MM.1S (cell line): Measurements from ENCODE around the gene C12orf60.

Source experiments
- DNase-seq: peaks from one replicate; pipeline ENCODE4 v3.0.0-alpha.2; 2015
- H2AFZ ChIP-seq: fragments of 300-600 bp; sonication (generic); 2 replicates; pipeline ENCODE4 v1.6.0; 2016; ENCODE audit warnings: antibody characterized with exemption, low read length
- H3F3A ChIP-seq: fragments of 300-600 bp; sonication (generic); 2 replicates; pipeline ENCODE4 v1.6.1; 2016; ENCODE audit warnings: mild to moderate bottlenecking, antibody characterized with exemption, low read length, moderate library complexity, mixed read lengths; ENCODE audit not compliant: insufficient read depth
- H3K27ac ChIP-seq: fragments of 300-600 bp; sonication (generic); 2 replicates; pipeline ENCODE4 v1.5.1; 2016; ENCODE audit warnings: mild to moderate bottlenecking, low read length
- H3K27me3 ChIP-seq: fragments of 300-600 bp; sonication (generic); replicated peaks from 2 replicates; pipeline ENCODE4 v1.6.0; 2016; ENCODE audit warnings: low read length; ENCODE audit not compliant: insufficient read depth
- H3K36me3 ChIP-seq: fragments of 300-600 bp; sonication (generic); replicated peaks from 2 replicates; pipeline ENCODE4 v1.6.1; 2016; ENCODE audit warnings: mild to moderate bottlenecking, low read length, mixed read lengths; ENCODE audit not compliant: insufficient read depth
- H3K4me1 ChIP-seq: fragments of 300-600 bp; sonication (generic); 2 replicates; pipeline ENCODE4 v1.6.1; 2016; ENCODE audit warnings: low read length, mixed read lengths
- H3K4me2 ChIP-seq: fragments of 300-600 bp; sonication (generic); 2 replicates; pipeline ENCODE4 v1.6.0; 2016; ENCODE audit warnings: low read depth, low read length
- H3K4me3 ChIP-seq: fragments of 300-600 bp; sonication (generic); 2 replicates; pipeline ENCODE4 v1.5.1; 2016; ENCODE audit warnings: low read length, mixed read lengths
- H3K79me2 ChIP-seq: fragments of 300-600 bp; sonication (generic); 2 replicates; pipeline ENCODE4 v1.6.1; 2016; ENCODE audit warnings: mixed run types, low read length, mixed read lengths
- H3K9ac ChIP-seq: fragments of 300-600 bp; sonication (generic); 2 replicates; pipeline ENCODE4 v1.6.1; 2016; ENCODE audit warnings: low read length, mixed read lengths
- H3K9me2 ChIP-seq: fragments of 300-600 bp; sonication (generic); replicated peaks from 2 replicates; pipeline ENCODE4 v1.6.1; 2016; ENCODE audit warnings: mild to moderate bottlenecking, low read length, mixed read lengths; ENCODE audit not compliant: insufficient read depth
- H3K9me3 ChIP-seq: fragments of 300-600 bp; sonication (generic); replicated peaks from 2 replicates; pipeline ENCODE4 v1.6.1; 2016; ENCODE audit warnings: mild to moderate bottlenecking, low read length, mixed read lengths; ENCODE audit not compliant: insufficient read depth
- H4K20me1 ChIP-seq: fragments of 300-600 bp; sonication (generic); 2 replicates; pipeline ENCODE4 v1.6.1; 2016; ENCODE audit warnings: mild to moderate bottlenecking, low read length, moderate library complexity, mixed read lengths; ENCODE audit not compliant: insufficient read depth
- EZH2 ChIP-seq: fragments of 300-600 bp; sonication (generic); optimal IDR thresholded peaks from 2 replicates; pipeline ENCODE3; 2017; ENCODE audit warnings: low read depth, mild to moderate bottlenecking, antibody characterized with exemption, low read length, mixed read lengths
- EZH2phosphoT487 ChIP-seq: fragments of 300-600 bp; sonication (generic); IDR thresholded peaks from 2 replicates; pipeline ENCODE4 v1.6.1; 2018; ENCODE audit warnings: antibody characterized with exemption, low read length
- TF ChIP-seq, protein P1 (sequence below): fragments of 300-600 bp; sonication (generic); IDR thresholded peaks from 2 replicates; pipeline ENCODE4 v1.5.1; 2016; ENCODE audit warnings: antibody characterized with exemption, low read length, mixed read lengths

The C12orf60 gene

DNA sequence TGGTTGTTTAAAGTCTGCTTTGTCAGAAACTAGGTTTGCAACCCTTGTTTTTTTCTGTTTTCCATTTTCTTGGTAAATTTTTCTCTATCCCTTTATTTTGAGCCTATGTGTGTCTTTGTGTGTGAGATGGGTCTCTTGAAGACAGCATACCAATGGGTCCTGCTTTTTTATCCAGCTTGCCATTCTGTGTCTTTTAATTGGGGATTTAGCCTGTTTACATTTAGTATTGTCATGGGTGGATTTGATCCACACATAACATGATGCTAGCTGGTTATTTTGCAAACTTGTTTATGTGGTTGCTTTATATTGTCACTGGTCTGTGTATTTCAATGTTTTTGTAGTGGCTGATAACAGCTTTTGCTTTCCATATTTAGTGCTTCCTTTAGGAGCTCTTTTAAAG lies 57.0 kb downstream of the C12orf60 start:
- Histone ChIP-seq H3K27me3 (no peaks in the 10 kb centered on the region), H3K4me3 (no peak overlapping the region), H3K9ac (no peak overlapping the region), H3K79me2 (no peaks in the 10 kb centered on the region), H3K4me2 (no peak overlapping the region), H3K9me2 (no peaks in the 10 kb centered on the region), H3K9me3 (no peaks in the 10 kb centered on the region), H2AFZ (no peak overlapping the region), H3K27ac (no peak overlapping the region), H3K36me3 (no peaks in the 10 kb centered on the region), H4K20me1 (no peaks in the 10 kb centered on the region), H3F3A (no peaks in the 10 kb centered on the region), H3K4me1 (no peaks in the 10 kb centered on the region)
- DNase-seq: no peak
- no peak for TF ChIP-seq EZH2phosphoT487
- TF ChIP-seq, protein P1, sequence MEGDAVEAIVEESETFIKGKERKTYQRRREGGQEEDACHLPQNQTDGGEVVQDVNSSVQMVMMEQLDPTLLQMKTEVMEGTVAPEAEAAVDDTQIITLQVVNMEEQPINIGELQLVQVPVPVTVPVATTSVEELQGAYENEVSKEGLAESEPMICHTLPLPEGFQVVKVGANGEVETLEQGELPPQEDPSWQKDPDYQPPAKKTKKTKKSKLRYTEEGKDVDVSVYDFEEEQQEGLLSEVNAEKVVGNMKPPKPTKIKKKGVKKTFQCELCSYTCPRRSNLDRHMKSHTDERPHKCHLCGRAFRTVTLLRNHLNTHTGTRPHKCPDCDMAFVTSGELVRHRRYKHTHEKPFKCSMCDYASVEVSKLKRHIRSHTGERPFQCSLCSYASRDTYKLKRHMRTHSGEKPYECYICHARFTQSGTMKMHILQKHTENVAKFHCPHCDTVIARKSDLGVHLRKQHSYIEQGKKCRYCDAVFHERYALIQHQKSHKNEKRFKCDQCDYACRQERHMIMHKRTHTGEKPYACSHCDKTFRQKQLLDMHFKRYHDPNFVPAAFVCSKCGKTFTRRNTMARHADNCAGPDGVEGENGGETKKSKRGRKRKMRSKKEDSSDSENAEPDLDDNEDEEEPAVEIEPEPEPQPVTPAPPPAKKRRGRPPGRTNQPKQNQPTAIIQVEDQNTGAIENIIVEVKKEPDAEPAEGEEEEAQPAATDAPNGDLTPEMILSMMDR: no peak
- no peak for TF ChIP-seq EZH2

DNA sequence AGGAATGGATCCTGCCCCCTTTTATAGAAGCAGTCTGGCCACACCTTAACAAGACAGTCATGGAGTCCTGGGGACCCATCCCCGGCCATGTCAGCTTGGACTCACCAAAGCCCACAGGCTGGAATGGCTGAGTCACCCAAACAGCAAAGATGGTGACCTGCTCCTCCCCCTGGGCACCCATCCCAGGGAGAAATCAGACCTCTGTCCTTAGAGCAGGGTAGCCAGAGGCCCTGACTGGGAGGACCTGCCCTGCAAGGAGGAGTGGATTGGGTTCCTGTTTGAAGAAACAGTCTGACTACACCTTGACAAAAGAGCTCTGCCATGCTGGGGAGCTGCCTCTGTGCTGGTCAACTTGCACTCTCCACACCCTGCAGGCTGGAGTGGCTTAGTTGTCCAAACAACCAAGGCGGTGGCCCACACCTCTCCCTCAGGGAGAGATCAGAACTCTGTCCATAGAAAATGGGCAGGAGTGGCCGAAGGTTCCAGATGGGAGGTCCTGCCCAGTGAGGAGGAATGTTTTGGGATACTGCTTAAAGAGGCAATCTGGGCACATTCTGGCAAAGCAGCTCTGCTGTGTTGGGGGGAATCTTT lies 65.5 kb downstream of the C12orf60 start:
- Histone ChIP-seq H3K79me2 (no peaks in the 10 kb centered on the region), H3K36me3 (no peaks in the 10 kb centered on the region), H3K9me3 (no peaks in the 10 kb centered on the region), H3K27me3 (no peaks in the 10 kb centered on the region), H3K9ac (no peak overlapping the region), H2AFZ (no peak overlapping the region), H3K27ac (no peak overlapping the region), H3K4me3 (no peak overlapping the region), H3K9me2 (no peaks in the 10 kb centered on the region), H4K20me1 (no peaks in the 10 kb centered on the region), H3K4me2 (no peak overlapping the region), H3K4me1 (peaks cover 10% of the 10 kb centered on the region), H3F3A (no peaks in the 10 kb centered on the region)
- TF ChIP-seq EZH2phosphoT487 (no peak), EZH2 (no peak)
- TF ChIP-seq, protein P1: no peak
- DNase-seq: no peak

DNA sequence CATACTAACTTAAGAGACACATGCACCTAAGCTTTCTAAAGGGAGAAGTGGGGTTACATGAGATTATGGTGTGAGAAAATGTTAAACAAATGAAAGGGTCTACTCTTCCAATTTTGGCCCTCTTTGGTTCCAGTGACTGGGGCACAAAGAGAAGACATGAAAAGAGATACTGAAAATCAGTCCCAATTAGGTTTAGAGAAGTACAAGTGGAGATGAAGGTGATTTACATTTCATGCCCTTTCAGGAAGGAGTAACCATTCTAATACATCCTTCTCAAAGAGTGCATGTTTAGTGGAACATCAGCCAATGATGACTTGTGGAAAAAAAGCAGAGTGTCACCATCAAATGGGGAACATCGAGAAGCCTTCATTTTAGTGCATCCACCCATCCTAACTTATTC lies 67.8 kb downstream of the C12orf60 start:
- TF ChIP-seq, protein P1: no peak
- no peak for TF ChIP-seq EZH2
- no peak for TF ChIP-seq EZH2phosphoT487
- DNase-seq: no peak
- no peaks in the 10 kb centered on the region for H4K20me1 ChIP-seq

More for the DNA sequence above, 67.8 kb downstream of the C12orf60 start:
- Histone ChIP-seq H3K27me3 (no peaks in the 10 kb centered on the region), H3K4me3 (no peak overlapping the region), H3K79me2 (no peaks in the 10 kb centered on the region), H3F3A (no peaks in the 10 kb centered on the region), H3K4me1 (peaks cover 10% of the 10 kb centered on the region), H2AFZ (no peak overlapping the region), H3K9ac (no peak overlapping the region), H3K9me2 (no peaks in the 10 kb centered on the region), H3K27ac (no peak overlapping the region), H3K9me3 (no peaks in the 10 kb centered on the region), H3K36me3 (no peaks in the 10 kb centered on the region), H3K4me2 (no peak overlapping the region)
